ENCODE data around the gene ST3GAL4.

- TF ChIP-seq CTCF (IDR thresholded peaks at IDR 0.05) (no peak), ZFX (IDR thresholded peaks at IDR 0.05; ENCODE audit: borderline replicate concordance) (no peak)
These were observed 41.7 kb upstream of the ST3GAL4 start for GRCh38 chr11:126313826-126314225.

Data from 22Rv1 (cell line).